HepG2 (cell line): ENCODE results near the gene NATD1. TPM values are rescaled to one million over a fixed set of nuclear protein-coding genes. Genes with fewer than 3 reads are reported as not detected.

ENCODE experiments used
- ATF5 ChIP-seq: sonication (generic); formaldehyde crosslinking; IDR thresholded peaks from 2 replicates; pipeline ENCODE4 v1.4.0; 2020; ENCODE audit warnings: mild to moderate bottlenecking, low read depth, missing genetic modification reagents
- BCL3 ChIP-seq: sonication (generic); formaldehyde crosslinking; IDR thresholded peaks from 2 replicates; pipeline ENCODE4 v1.5.1; 2020; ENCODE audit warnings: mild to moderate bottlenecking, missing genetic modification reagents, moderate library complexity
- MAFF ChIP-seq: IDR thresholded peaks from 2 replicates; pipeline ENCODE4 v1.6.1; 2011; ENCODE audit warnings: low read depth, low read length, improper control_type of control experiment
- ONECUT2 ChIP-seq: sonication (generic); formaldehyde crosslinking; IDR thresholded peaks from 2 replicates; pipeline ENCODE4 v1.4.0; 2020; ENCODE audit warnings: missing genetic modification reagents
- SMAD1 ChIP-seq: sonication (generic); formaldehyde crosslinking; IDR thresholded peaks from 2 replicates; pipeline ENCODE4 v1.4.0; 2020; ENCODE audit warnings: missing genetic modification reagents, low read depth, mild to moderate bottlenecking, borderline replicate concordance
- TCF12 ChIP-seq, 2 experiments: fragments of 450-650 bp in 1 of 2; sonication (generic) in 1 of 2; formaldehyde crosslinking in 1 of 2; IDR thresholded peaks; 2 replicates each; pipeline versions ENCODE4 v1.6.1 to v1.8.0; 2017 to 2022; ENCODE audit warnings: antibody characterized with exemption in 1 of 2, mild to moderate bottlenecking in 1 of 2, missing genetic modification reagents in 1 of 2, moderate library complexity in 1 of 2
- TRIM22 ChIP-seq: fragments of 450-650 bp; IDR thresholded peaks from 2 replicates; pipeline ENCODE4 v1.6.1; 2017
- USF2 ChIP-seq, 2 experiments: sonication (generic) in 1 of 2; formaldehyde crosslinking in 1 of 2; IDR thresholded peaks; 2 replicates each; pipeline versions ENCODE4 v1.5.1 to v1.6.1; 2011 to 2020; ENCODE audit warnings: borderline replicate concordance in 1 of 2, low read depth in 1 of 2, low read length in 1 of 2, mild to moderate bottlenecking in 1 of 2, missing genetic modification reagents in 1 of 2, moderate library complexity in 1 of 2
- YEATS4 ChIP-seq: sonication (generic); formaldehyde crosslinking; IDR thresholded peaks from 2 replicates; pipeline ENCODE4 v1.4.0; 2020; ENCODE audit warnings: missing genetic modification reagents, borderline replicate concordance
- ZBTB1 ChIP-seq: sonication (generic); formaldehyde crosslinking; IDR thresholded peaks from 2 replicates; pipeline ENCODE4 v1.4.0; 2020; ENCODE audit warnings: missing genetic modification reagents, borderline replicate concordance
- ZBTB38 ChIP-seq: sonication (generic); formaldehyde crosslinking; IDR thresholded peaks from 2 replicates; pipeline ENCODE4 v1.5.1; 2020; ENCODE audit warnings: mild to moderate bottlenecking, missing genetic modification reagents
- ZNF451 ChIP-seq: sonication (generic); formaldehyde crosslinking; IDR thresholded peaks from 2 replicates; pipeline ENCODE4 v1.5.0; 2020; ENCODE audit warnings: mild to moderate bottlenecking, missing genetic modification reagents
- ZNF510 ChIP-seq: sonication (generic); formaldehyde crosslinking; IDR thresholded peaks from 2 replicates; pipeline ENCODE4 v1.4.0; 2020; ENCODE audit warnings: low read depth, mild to moderate bottlenecking, missing genetic modification reagents
- ZNF564 ChIP-seq: sonication (generic); formaldehyde crosslinking; IDR thresholded peaks from 2 replicates; pipeline ENCODE4 v1.8.1; 2023; ENCODE audit warnings: mild to moderate bottlenecking, missing genetic modification reagents
- ZNF572 ChIP-seq: sonication (generic); formaldehyde crosslinking; IDR thresholded peaks from 2 replicates; pipeline ENCODE4 v1.5.1; 2020; ENCODE audit warnings: mild to moderate bottlenecking, missing genetic modification reagents
- ZNF652 ChIP-seq: IDR thresholded peaks from 2 replicates; pipeline ENCODE4 v1.6.1; 2016; ENCODE audit warnings: low read depth, borderline replicate concordance
- ZNF766 ChIP-seq: sonication (generic); formaldehyde crosslinking; IDR thresholded peaks from 2 replicates; pipeline ENCODE4 v1.5.0; 2020; ENCODE audit warnings: missing genetic modification reagents, borderline replicate concordance
- ZNF83 ChIP-seq: sonication (generic); formaldehyde crosslinking; IDR thresholded peaks from 2 replicates; pipeline ENCODE4 v1.4.0; 2020; ENCODE audit warnings: missing genetic modification reagents, mild to moderate bottlenecking, borderline replicate concordance
- ZSCAN12 ChIP-seq: sonication (generic); formaldehyde crosslinking; IDR thresholded peaks from 2 replicates; pipeline ENCODE4 v1.9.0; 2021; ENCODE audit warnings: mild to moderate bottlenecking, missing genetic modification reagents
- ZSCAN29 ChIP-seq: sonication (generic); formaldehyde crosslinking; conservative IDR thresholded peaks from 2 replicates; pipeline ENCODE4 v1.4.0; 2020; ENCODE audit warnings: mild to moderate bottlenecking, missing genetic modification reagents
- ZSCAN31 ChIP-seq: sonication (generic); formaldehyde crosslinking; IDR thresholded peaks from 2 replicates; pipeline ENCODE4 v1.5.0; 2020; ENCODE audit warnings: low read depth, mild to moderate bottlenecking, missing genetic modification reagents
- polyA plus RNA-seq, 8 experiments: library from polyadenylated mRNA; depleted of rRNA in 3 of 8; stranded (reverse) in 7 of 8; unstranded in 1 of 8; fragments of >200 nt; fragmentation: Illumina TruSeq in 4 of 8; extraction: Trizol in 4 of 8; gene quantifications; 2 replicates each; pipeline versions ENCODE4 v1.2.1 to v1.2.3, GENCODE V29; 2011 to 2016; ENCODE audit warnings: low read depth in 4 of 8, missing spikeins in 1 of 8, mixed read lengths in 1 of 8; ENCODE audit not compliant: insufficient read depth in 1 of 8
- total RNA-seq, 5 experiments: library from RNA; depleted of rRNA; stranded (reverse); fragments of >200 nt; fragmentation: Illumina TruSeq; extraction: Trizol; gene quantifications; 2 replicates each; pipeline ENCODE4 v1.2.3, GENCODE V29; 2016; ENCODE audit warnings: low read depth in 1 of 5

Gene NATD1
- total and polyA plus RNA-seq, 2 of the 13 experiments (the other 11 are each of a cell fraction or from before 2014, with no cell fraction given) = 0.31 to 2.3 TPM

GRCh38 chr17:21275579-21276263 is 22.5 kb upstream of the NATD1 start (continued):
- TF ChIP-seq BCL3 (CRISPR knock-in tag) (peak; percentile 76; the same call in 1 of the 2 replicates), ZNF83 (no peak), ATF5 (CRISPR knock-in tag) (0 out of 2 replicates have a peak, but pooled peaks have one; percentile 48), ZBTB1 (CRISPR knock-in tag) (no peak), ZBTB38 (CRISPR knock-in tag) (peak; percentile 17; the same call in 1 of the 2 replicates), SMAD1 (CRISPR knock-in tag) (peak; percentile 92; the same call in 1 of the 2 replicates), ZNF572 (CRISPR knock-in tag) (0 out of 2 replicates have a peak, but pooled peaks have one; percentile 87), ONECUT2 (CRISPR knock-in tag) (no peak), ZNF652 (CRISPR knock-in tag) (no peak), USF2 (IDR thresholded peaks at IDR 0.05; ENCODE audit: low read depth, low read length) (peak; percentile 88), USF2 (CRISPR knock-in tag; IDR thresholded peaks at IDR 0.05; ENCODE audit: borderline replicate concordance) (peak; percentile 98), ZNF510 (CRISPR knock-in tag) (no peak), TCF12 (IDR thresholded peaks at IDR 0.05) (no peak), TCF12 (CRISPR knock-in tag; IDR thresholded peaks at IDR 0.05) (0 out of 2 replicates have a peak, but pooled peaks have one; percentile 23), ZNF766 (CRISPR knock-in tag) (peak; percentile 54; the same call in 1 of the 2 replicates), ZSCAN12 (no peak), YEATS4 (CRISPR knock-in tag) (peak; percentile 59), ZNF451 (no peak), ZSCAN29 (CRISPR knock-in tag) (no peak), ZSCAN31 (CRISPR knock-in tag) (peak; percentile 77; the same call in 1 of the 2 replicates), ZNF564 (CRISPR knock-in tag) (no peak), TRIM22 (no peak), MAFF (no peak)
